Measurements from ENCODE around the gene SFT2D1.
"Not testable (repeated sequence)": the region's sequence is repeated elsewhere in the genome, so short reads cannot be mapped to it uniquely, and the experiment has no call there.

SFT2D1 gene

GRCh38 chr6:166375013-166375412, 32.7 kb upstream of the SFT2D1 start:
- Histone ChIP-seq H3K9ac (ENCODE audit: insufficient read length, low read depth) (no peak overlapping the region), H3K27me3 (ENCODE audit: insufficient read depth, insufficient read length) (no peaks in the 10 kb centered on the region), H3K36me3 (ENCODE audit: insufficient read depth, insufficient read length, low read length) (no peaks in the 10 kb centered on the region), H3K9me3 (ENCODE audit: insufficient read depth, low read length) (no peaks in the 10 kb centered on the region), H3K4me3 (ENCODE audit: insufficient read length, low read depth) (no peak overlapping the region), H3K4me1 (ENCODE audit: insufficient read depth, insufficient read length) (no peaks in the 10 kb centered on the region)
- no peak for DNase-seq (ENCODE audit: low read depth, low spot score)
- no peak for TF ChIP-seq SUZ12 (IDR thresholded peaks at IDR 0.05; ENCODE audit: extremely low read depth, insufficient read depth, insufficient read length)
- TF ChIP-seq YY1 (IDR thresholded peaks at IDR 0.05; ENCODE audit: insufficient read depth, insufficient read length): no peak

DNA sequence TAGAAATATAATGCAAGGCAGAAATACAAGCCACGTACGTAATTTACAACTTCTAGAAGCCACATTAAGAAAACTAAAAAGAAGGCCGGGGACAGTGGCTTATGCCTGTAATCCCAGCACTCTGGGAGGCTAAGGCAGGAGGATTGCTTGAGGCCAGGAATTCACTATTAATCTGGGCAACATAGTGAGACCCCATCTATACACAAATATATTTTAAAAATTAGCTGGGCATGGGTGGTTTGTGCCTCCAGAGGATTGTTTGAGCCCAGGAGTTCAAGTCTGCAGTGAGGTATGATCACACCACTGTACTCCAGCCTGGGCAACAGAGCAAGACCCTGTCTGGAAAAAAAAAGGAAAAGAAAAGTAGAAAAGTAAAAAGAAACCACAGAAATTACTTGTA, 28.1 kb upstream of the SFT2D1 start:
- Histone ChIP-seq H3K4me3 (ENCODE audit: insufficient read length, low read depth) (no peak overlapping the region), H3K27me3 (ENCODE audit: insufficient read depth, insufficient read length) (no peaks in the 10 kb centered on the region), H3K36me3 (ENCODE audit: insufficient read depth, insufficient read length, low read length) (no peaks in the 10 kb centered on the region), H3K9me3 (ENCODE audit: insufficient read depth, low read length) (no peaks in the 10 kb centered on the region), H3K9ac (ENCODE audit: insufficient read length, low read depth) (no peak overlapping the region), H3K4me1 (ENCODE audit: insufficient read depth, insufficient read length) (no peaks in the 10 kb centered on the region)
- TF ChIP-seq YY1 (IDR thresholded peaks at IDR 0.05; ENCODE audit: insufficient read depth, insufficient read length) (no peak), SUZ12 (IDR thresholded peaks at IDR 0.05; ENCODE audit: extremely low read depth, insufficient read depth, insufficient read length) (no peak), ZNF274 (IDR thresholded peaks at IDR 0.05; ENCODE audit: low read depth, low read length) (no peak)
- DNase-seq (ENCODE audit: low read depth, low spot score): no peak

GRCh38 chr6:166369782-166370181, 27.4 kb upstream of the SFT2D1 start:
- no peak overlapping the region for H3K9ac ChIP-seq (ENCODE audit: insufficient read length, low read depth)
- TF ChIP-seq ZNF274 (IDR thresholded peaks at IDR 0.05; ENCODE audit: low read depth, low read length) (no peak), SUZ12 (IDR thresholded peaks at IDR 0.05; ENCODE audit: extremely low read depth, insufficient read depth, insufficient read length) (no peak), YY1 (IDR thresholded peaks at IDR 0.05; ENCODE audit: insufficient read depth, insufficient read length) (no peak)
- H3K4me3 ChIP-seq (ENCODE audit: insufficient read length, low read depth): no peak overlapping the region
- H3K36me3 ChIP-seq (ENCODE audit: insufficient read depth, insufficient read length, low read length): no peaks in the 10 kb centered on the region
- H3K27me3 ChIP-seq (ENCODE audit: insufficient read depth, insufficient read length): no peaks in the 10 kb centered on the region
- H3K9me3 ChIP-seq (ENCODE audit: insufficient read depth, low read length): no peaks in the 10 kb centered on the region
- no peak for DNase-seq (ENCODE audit: low read depth, low spot score)
- no peaks in the 10 kb centered on the region for H3K4me1 ChIP-seq (ENCODE audit: insufficient read depth, insufficient read length)

DNA sequence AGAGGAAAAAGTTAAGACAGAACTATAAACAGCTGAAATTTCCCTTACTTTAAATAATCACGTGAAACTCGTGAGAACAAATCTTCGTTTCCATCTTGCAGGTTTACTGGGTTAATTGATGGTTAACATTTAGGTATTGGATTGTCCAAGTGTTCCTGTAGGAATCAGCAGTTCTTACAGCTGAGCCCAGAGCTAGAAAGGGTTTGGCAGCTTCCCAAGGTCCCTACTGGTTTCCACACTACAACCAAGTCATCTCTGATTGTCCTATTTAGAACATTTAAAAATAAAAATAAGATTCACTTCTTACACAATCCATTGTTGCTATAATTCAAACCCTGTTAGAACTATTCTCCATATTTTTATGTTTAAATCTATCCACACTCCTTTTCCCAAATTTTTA, 24.6 kb upstream of the SFT2D1 start:
- DNase-seq (ENCODE audit: low read depth, low spot score): no peak
- Histone ChIP-seq H3K9me3 (ENCODE audit: insufficient read depth, low read length) (no peaks in the 10 kb centered on the region), H3K9ac (ENCODE audit: insufficient read length, low read depth) (no peak overlapping the region), H3K4me1 (ENCODE audit: insufficient read depth, insufficient read length) (peaks cover 4% of the 10 kb centered on the region), H3K27me3 (ENCODE audit: insufficient read depth, insufficient read length) (no peaks in the 10 kb centered on the region), H3K4me3 (ENCODE audit: insufficient read length, low read depth) (no peak overlapping the region), H3K36me3 (ENCODE audit: insufficient read depth, insufficient read length, low read length) (peaks cover 8% of the 10 kb centered on the region)
- TF ChIP-seq SUZ12 (IDR thresholded peaks at IDR 0.05; ENCODE audit: extremely low read depth, insufficient read depth, insufficient read length): no peak
- no peak for TF ChIP-seq ZNF274 (IDR thresholded peaks at IDR 0.05; ENCODE audit: low read depth, low read length)
- TF ChIP-seq YY1 (IDR thresholded peaks at IDR 0.05; ENCODE audit: insufficient read depth, insufficient read length): no peak

GRCh38 chr6:166365806-166366205, 23.5 kb upstream of the SFT2D1 start:
- Histone ChIP-seq H3K4me1 (ENCODE audit: insufficient read depth, insufficient read length) (peaks cover 4% of the 10 kb centered on the region), H3K36me3 (ENCODE audit: insufficient read depth, insufficient read length, low read length) (peaks cover 8% of the 10 kb centered on the region), H3K9me3 (ENCODE audit: insufficient read depth, low read length) (no peaks in the 10 kb centered on the region), H3K27me3 (ENCODE audit: insufficient read depth, insufficient read length) (no peaks in the 10 kb centered on the region), H3K9ac (ENCODE audit: insufficient read length, low read depth) (no peak overlapping the region), H3K4me3 (ENCODE audit: insufficient read length, low read depth) (no peak overlapping the region)
- no peak for DNase-seq (ENCODE audit: low read depth, low spot score)
- TF ChIP-seq SUZ12 (IDR thresholded peaks at IDR 0.05; ENCODE audit: extremely low read depth, insufficient read depth, insufficient read length) (no peak), YY1 (IDR thresholded peaks at IDR 0.05; ENCODE audit: insufficient read depth, insufficient read length) (no peak), ZNF274 (IDR thresholded peaks at IDR 0.05; ENCODE audit: low read depth, low read length) (no peak)

GRCh38 chr6:166365221-166365620, 22.9 kb upstream of the SFT2D1 start:
- H3K36me3 ChIP-seq (ENCODE audit: insufficient read depth, insufficient read length, low read length): peaks cover 8% of the 10 kb centered on the region
- no peaks in the 10 kb centered on the region for H3K9me3 ChIP-seq (ENCODE audit: insufficient read depth, low read length)
- DNase-seq (ENCODE audit: low read depth, low spot score): no peak
- TF ChIP-seq ZNF274 (IDR thresholded peaks at IDR 0.05; ENCODE audit: low read depth, low read length) (no peak), SUZ12 (IDR thresholded peaks at IDR 0.05; ENCODE audit: extremely low read depth, insufficient read depth, insufficient read length) (no peak), YY1 (IDR thresholded peaks at IDR 0.05; ENCODE audit: insufficient read depth, insufficient read length) (no peak)
- H3K27me3 ChIP-seq (ENCODE audit: insufficient read depth, insufficient read length): no peaks in the 10 kb centered on the region
- peaks cover 4% of the 10 kb centered on the region for H3K4me1 ChIP-seq (ENCODE audit: insufficient read depth, insufficient read length)
- H3K4me3 ChIP-seq (ENCODE audit: insufficient read length, low read depth): no peak overlapping the region
- H3K9ac ChIP-seq (ENCODE audit: insufficient read length, low read depth): no peak overlapping the region

GRCh38 chr6:166364456-166364855, 22.1 kb upstream of the SFT2D1 start:
- DNase-seq (ENCODE audit: low read depth, low spot score): no peak
- Histone ChIP-seq H3K9me3 (ENCODE audit: insufficient read depth, low read length) (no peaks in the 10 kb centered on the region), H3K4me1 (ENCODE audit: insufficient read depth, insufficient read length) (peaks cover 4% of the 10 kb centered on the region), H3K4me3 (ENCODE audit: insufficient read length, low read depth) (no peak overlapping the region), H3K36me3 (ENCODE audit: insufficient read depth, insufficient read length, low read length) (peaks cover 8% of the 10 kb centered on the region), H3K9ac (ENCODE audit: insufficient read length, low read depth) (no peak overlapping the region), H3K27me3 (ENCODE audit: insufficient read depth, insufficient read length) (no peaks in the 10 kb centered on the region)
- no peak for TF ChIP-seq ZNF274 (IDR thresholded peaks at IDR 0.05; ENCODE audit: low read depth, low read length)
- TF ChIP-seq YY1 (IDR thresholded peaks at IDR 0.05; ENCODE audit: insufficient read depth, insufficient read length): no peak
- TF ChIP-seq SUZ12 (IDR thresholded peaks at IDR 0.05; ENCODE audit: extremely low read depth, insufficient read depth, insufficient read length): no peak

DNA sequence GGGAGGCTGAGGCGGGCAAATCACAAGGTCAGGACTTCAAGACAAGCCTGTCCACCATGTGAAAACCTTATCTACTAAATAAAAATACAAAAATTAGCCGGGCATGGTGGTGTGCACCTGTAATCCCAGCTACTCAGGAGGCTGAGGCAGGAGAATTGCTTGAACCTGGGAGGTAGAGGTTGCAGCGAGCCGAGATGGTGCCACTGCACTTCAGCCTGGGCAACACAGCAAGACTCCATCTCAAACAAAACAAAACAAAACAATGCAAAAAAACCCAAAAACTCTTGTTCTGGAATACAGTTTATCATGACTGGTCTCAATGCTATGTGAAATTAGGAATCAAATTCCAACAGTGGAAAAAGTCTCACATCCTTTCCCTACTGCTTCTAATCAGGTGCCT, 20.1 kb upstream of the SFT2D1 start:
- not testable (repeated sequence) for H3K4me3 ChIP-seq (ENCODE audit: insufficient read length, low read depth); H3K9me3 ChIP-seq (ENCODE audit: insufficient read depth, low read length); H3K27me3 ChIP-seq (ENCODE audit: insufficient read depth, insufficient read length); H3K36me3 ChIP-seq (ENCODE audit: insufficient read depth, insufficient read length, low read length); H3K4me1 ChIP-seq (ENCODE audit: insufficient read depth, insufficient read length); DNase-seq (ENCODE audit: low read depth, low spot score); H3K9ac ChIP-seq (ENCODE audit: insufficient read length, low read depth)
